Nephron (organoid): Measurements from ENCODE around the gene TEKT3.

Source experiments
- H3K27ac Mint-ChIP-seq, 3 experiments: 2 replicates each; pipeline ENCODE4 v1.8.0; 2020; ENCODE audit warnings: mixed read lengths in 3 of 3, mild to moderate bottlenecking in 2 of 3, moderate library complexity in 1 of 3
- H3K27me3 Mint-ChIP-seq: 2 replicates; pipeline ENCODE4 v1.8.0; 2021; ENCODE audit warnings: low read depth, mild to moderate bottlenecking, moderate library complexity, mixed read lengths
- H3K36me3 Mint-ChIP-seq: 2 replicates; pipeline ENCODE4 v1.8.0; 2020; ENCODE audit warnings: low read depth, mixed read lengths
- H3K4me1 Mint-ChIP-seq: 2 replicates; pipeline ENCODE4 v1.8.0; 2020; ENCODE audit warnings: mixed read lengths
- H3K4me3 Mint-ChIP-seq, 3 experiments: 2 replicates each; pipeline ENCODE4 v1.8.0; 2020; ENCODE audit warnings: mild to moderate bottlenecking in 3 of 3, mixed read lengths in 3 of 3, moderate library complexity in 2 of 3
- H3K9me3 Mint-ChIP-seq: 2 replicates; pipeline ENCODE4 v1.8.0; 2020; ENCODE audit warnings: mixed read lengths
- TF ChIP-seq, protein P1 (sequence below), 3 experiments: fragments of 200-600 bp; sonication (generic); IDR thresholded peaks; one replicate each; pipeline ENCODE4 v1.5.0; 2021; ENCODE audit warnings: antibody characterized with exemption in 3 of 3; ENCODE audit not compliant: unreplicated experiment in 3 of 3

Gene TEKT3

DNA sequence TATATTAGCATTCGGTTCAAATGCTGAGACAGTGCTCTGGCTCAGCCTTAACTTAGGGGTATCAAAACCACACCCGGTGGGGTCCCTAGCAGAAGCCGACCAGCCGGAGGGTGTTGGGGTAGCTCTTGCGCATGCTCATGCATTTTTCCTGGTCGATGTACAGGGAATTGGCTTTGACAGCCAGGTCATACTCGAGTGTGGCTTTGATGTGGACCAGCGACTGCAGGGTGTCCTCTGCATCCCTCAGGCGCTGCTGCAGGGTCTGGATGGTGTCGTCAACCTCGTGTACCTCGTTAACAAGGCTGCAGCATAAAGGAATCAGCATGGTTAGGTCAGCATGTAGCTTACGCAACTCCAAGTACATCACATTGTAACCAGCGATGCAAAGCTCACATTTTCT is 37.5 kb downstream of the TEKT3 start:
- TF ChIP-seq, protein P1, sequence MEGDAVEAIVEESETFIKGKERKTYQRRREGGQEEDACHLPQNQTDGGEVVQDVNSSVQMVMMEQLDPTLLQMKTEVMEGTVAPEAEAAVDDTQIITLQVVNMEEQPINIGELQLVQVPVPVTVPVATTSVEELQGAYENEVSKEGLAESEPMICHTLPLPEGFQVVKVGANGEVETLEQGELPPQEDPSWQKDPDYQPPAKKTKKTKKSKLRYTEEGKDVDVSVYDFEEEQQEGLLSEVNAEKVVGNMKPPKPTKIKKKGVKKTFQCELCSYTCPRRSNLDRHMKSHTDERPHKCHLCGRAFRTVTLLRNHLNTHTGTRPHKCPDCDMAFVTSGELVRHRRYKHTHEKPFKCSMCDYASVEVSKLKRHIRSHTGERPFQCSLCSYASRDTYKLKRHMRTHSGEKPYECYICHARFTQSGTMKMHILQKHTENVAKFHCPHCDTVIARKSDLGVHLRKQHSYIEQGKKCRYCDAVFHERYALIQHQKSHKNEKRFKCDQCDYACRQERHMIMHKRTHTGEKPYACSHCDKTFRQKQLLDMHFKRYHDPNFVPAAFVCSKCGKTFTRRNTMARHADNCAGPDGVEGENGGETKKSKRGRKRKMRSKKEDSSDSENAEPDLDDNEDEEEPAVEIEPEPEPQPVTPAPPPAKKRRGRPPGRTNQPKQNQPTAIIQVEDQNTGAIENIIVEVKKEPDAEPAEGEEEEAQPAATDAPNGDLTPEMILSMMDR (IDR thresholded peaks at IDR 0.05; ENCODE audit: unreplicated experiment in 3 of 3): no peak
- Mint-ChIP-seq H3K27me3 (peaks cover 10% of the 10 kb centered on the region), H3K36me3 (no peaks in the 10 kb centered on the region), H3K4me1 (peaks cover 12% of the 10 kb centered on the region), H3K27ac (peak overlapping the region in 1 of 3 experiments; percentile 12), H3K9me3 (no peaks in the 10 kb centered on the region), H3K4me3 (no peak overlapping the region)

- Mint-ChIP-seq H3K9me3 (no peaks in the 10 kb centered on the region), H3K36me3 (no peaks in the 10 kb centered on the region), H3K27me3 (peaks cover 10% of the 10 kb centered on the region), H3K27ac (peak overlapping the region; percentile 2 to 37 (median 12)), H3K4me1 (peaks cover 12% of the 10 kb centered on the region), H3K4me3 (no peak overlapping the region)
- TF ChIP-seq, protein P1 (IDR thresholded peaks at IDR 0.05; ENCODE audit: unreplicated experiment in 3 of 3): no peak
Observed at GRCh38 chr17:15303268-15303667, 38.1 kb downstream of the TEKT3 start.

DNA sequence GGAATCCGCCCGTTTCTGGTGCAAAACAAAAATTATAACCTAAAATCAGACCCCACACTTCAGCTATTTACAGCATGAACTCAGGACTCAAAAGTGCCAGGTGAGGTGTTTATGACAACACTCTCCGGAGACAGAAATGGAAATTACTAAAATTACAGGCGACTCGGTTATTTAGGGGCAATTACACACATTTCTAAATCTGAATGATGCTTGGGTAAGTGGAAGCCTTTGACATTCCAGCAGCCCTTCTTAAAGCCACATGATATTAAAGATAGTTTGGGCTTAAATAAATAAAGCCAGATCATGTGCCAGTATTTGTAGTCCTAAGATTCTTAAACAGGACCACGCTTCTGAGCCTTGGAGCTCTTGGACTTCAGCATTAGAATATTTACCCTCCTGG is 39.6 kb downstream of the TEKT3 start:
- H3K27ac Mint-ChIP-seq: no peak overlapping the region
- TF ChIP-seq, protein P1 (IDR thresholded peaks at IDR 0.05; ENCODE audit: unreplicated experiment in 3 of 3): no peak
- H3K4me1 Mint-ChIP-seq: peaks cover 12% of the 10 kb centered on the region
- peaks cover 10% of the 10 kb centered on the region for H3K27me3 Mint-ChIP-seq
- H3K4me3 Mint-ChIP-seq: no peak overlapping the region
- H3K36me3 Mint-ChIP-seq: no peaks in the 10 kb centered on the region
- H3K9me3 Mint-ChIP-seq: no peaks in the 10 kb centered on the region

- Mint-ChIP-seq H3K4me3 (no peak overlapping the region), H3K27ac (no peak overlapping the region), H3K4me1 (peaks cover 7% of the 10 kb centered on the region), H3K27me3 (peaks cover 10% of the 10 kb centered on the region), H3K9me3 (peaks cover 2% of the 10 kb centered on the region), H3K36me3 (no peaks in the 10 kb centered on the region)
- TF ChIP-seq, protein P1 (IDR thresholded peaks at IDR 0.05; ENCODE audit: unreplicated experiment in 3 of 3): no peak
Observed at GRCh38 chr17:15298176-15298575, 43.2 kb downstream of the TEKT3 start.

GRCh38 chr17:15293558-15293957 is 47.8 kb downstream of the TEKT3 start:
- no peak overlapping the region for H3K27ac Mint-ChIP-seq
- H3K4me3 Mint-ChIP-seq: no peak overlapping the region
- no peaks in the 10 kb centered on the region for H3K36me3 Mint-ChIP-seq
- peaks cover 2% of the 10 kb centered on the region for H3K9me3 Mint-ChIP-seq
- TF ChIP-seq, protein P1 (IDR thresholded peaks at IDR 0.05; ENCODE audit: unreplicated experiment in 3 of 3): no peak
- peaks cover 4% of the 10 kb centered on the region for H3K27me3 Mint-ChIP-seq
- no peaks in the 10 kb centered on the region for H3K4me1 Mint-ChIP-seq

GRCh38 chr17:15291674-15292361 is 49.6 kb downstream of the TEKT3 start:
- TF ChIP-seq, protein P1 (IDR thresholded peaks at IDR 0.05; ENCODE audit: unreplicated experiment in 3 of 3): no peak
- Mint-ChIP-seq H3K4me1 (peaks cover 7% of the 10 kb centered on the region), H3K4me3 (no peak overlapping the region), H3K27me3 (peaks cover 4% of the 10 kb centered on the region), H3K9me3 (peaks cover 2% of the 10 kb centered on the region), H3K36me3 (no peaks in the 10 kb centered on the region), H3K27ac (no peak overlapping the region)
